Keratinocyte (primary cell): ENCODE measurements around the gene NIBAN1. TPM values are rescaled to one million over a fixed set of nuclear protein-coding genes. Genes with fewer than 3 reads are reported as not detected.

Source experiments
- DNase-seq: peaks from one replicate; pipeline ENCODE4 v3.0.0-alpha.2; 2011; ENCODE audit warnings: low read depth, missing footprints, low spot score
- FAIRE-seq: peaks from 2 replicates; lab custom pipeline; 2011; peaks lifted over from hg19 to GRCh38; lab: Jason Lieb, UNC
- H2AFZ ChIP-seq: 2 replicates; pipeline ENCODE4 v1.6.0; 2012; ENCODE audit warnings: low read length, control low read depth, inconsistent platforms; ENCODE audit not compliant: control insufficient read depth
- H3K27ac ChIP-seq: 2 replicates; pipeline ENCODE4 v1.5.1; 2011; ENCODE audit warnings: low read length; ENCODE audit not compliant: control insufficient read depth, insufficient read depth
- H3K27me3 ChIP-seq: 3 replicates; pipeline ENCODE4 v1.6.0; 2011; ENCODE audit warnings: low read length; ENCODE audit not compliant: control insufficient read depth, insufficient read depth; ENCODE audit errors: extremely low read depth
- H3K36me3 ChIP-seq, 2 experiments: 2 replicates in 1 of 2; 3 replicates in 1 of 2; pipeline ENCODE4 v1.5.1; 2011; ENCODE audit warnings: low read length in 2 of 2, mild to moderate bottlenecking in 1 of 2; ENCODE audit not compliant: control insufficient read depth in 2 of 2, insufficient read depth in 2 of 2; ENCODE audit errors: extremely low read depth in 1 of 2
- H3K4me1 ChIP-seq: 3 replicates; pipeline ENCODE4 v1.5.1; 2011; ENCODE audit warnings: low read length; ENCODE audit not compliant: control insufficient read depth, insufficient read depth; ENCODE audit errors: extremely low read depth
- H3K4me2 ChIP-seq: 3 replicates; pipeline ENCODE4 v1.6.0; 2011; ENCODE audit warnings: low read depth, low read length; ENCODE audit not compliant: control insufficient read depth, insufficient read depth; ENCODE audit errors: extremely low read depth
- H3K4me3 ChIP-seq, 3 experiments: fragments of 200-600 bp in 1 of 3; sonication (generic) in 1 of 3; 2 replicates in 2 of 3; 3 replicates in 1 of 3; pipeline ENCODE4 v1.5.1; 2011 to 2016; ENCODE audit warnings: low read length in 3 of 3, mild to moderate bottlenecking in 3 of 3, control low read depth in 2 of 3, inconsistent platforms in 1 of 3, low read depth in 1 of 3, mixed read lengths in 1 of 3, mixed run types in 1 of 3, moderate library complexity in 1 of 3; ENCODE audit not compliant: control insufficient read depth in 2 of 3, insufficient read depth in 2 of 3; ENCODE audit errors: extremely low read depth in 1 of 3
- H3K79me2 ChIP-seq: 2 replicates; pipeline ENCODE4 v1.6.0; 2012; ENCODE audit warnings: low read length; ENCODE audit not compliant: control insufficient read depth, insufficient read depth
- H3K9ac ChIP-seq: 3 replicates; pipeline ENCODE4 v1.6.0; 2011; ENCODE audit warnings: low read length; ENCODE audit not compliant: control insufficient read depth, insufficient read depth; ENCODE audit errors: extremely low read depth
- H3K9me1 ChIP-seq: 3 replicates; pipeline ENCODE4 v1.6.0; 2011; ENCODE audit warnings: low read length; ENCODE audit not compliant: control insufficient read depth, insufficient read depth; ENCODE audit errors: extremely low read depth
- H3K9me3 ChIP-seq: 2 replicates; pipeline ENCODE4 v1.5.1; 2012; ENCODE audit warnings: low read depth, low read length; ENCODE audit not compliant: control insufficient read depth
- H4K20me1 ChIP-seq: 3 replicates; pipeline ENCODE4 v1.6.0; 2011; ENCODE audit warnings: low read length; ENCODE audit not compliant: control insufficient read depth, insufficient read depth; ENCODE audit errors: extremely low read depth
- EZH2 ChIP-seq: IDR thresholded peaks from one replicate; pipeline ENCODE4 v1.6.1; 2012; ENCODE audit warnings: inconsistent platforms, mild to moderate bottlenecking, low read length, moderate library complexity
- dilution Hi-C: fragments of 300-500 bp; cut with MboI; formaldehyde crosslinking; loops from one replicate; pipeline ENCODE4 v1.7.0; 2020; ENCODE audit warnings: low sequenced_read_pairs; ENCODE audit not compliant: extremely low pct_ligation_motif_present
- polyA plus RNA-seq, 5 experiments: library from polyadenylated mRNA; depleted of rRNA in 3 of 5; stranded (reverse) in 3 of 5; stranded (forward) in 1 of 5; unstranded in 1 of 5; fragments of >200 nt; gene quantifications; 1 replicate in 1 of 5; 2 replicates in 3 of 5; 3 replicates in 1 of 5; pipeline versions ENCODE4 v1.2.1 to v1.2.3, GENCODE V29; 2011 to 2012; ENCODE audit warnings: missing spikeins in 2 of 5, low read depth in 1 of 5, low replicate concordance in 1 of 5
- TF ChIP-seq, protein P1 (sequence below), 3 experiments: IDR thresholded peaks in 1 of 3; conservative IDR thresholded peaks in 1 of 3; optimal IDR thresholded peaks in 1 of 3; 2 replicates in 2 of 3; 3 replicates in 1 of 3; pipeline versions ENCODE3 to v1.5.1; 2011; ENCODE audit warnings: low read length in 3 of 3, mild to moderate bottlenecking in 3 of 3, moderate library complexity in 2 of 3, control low read depth in 1 of 3, inconsistent platforms in 1 of 3; ENCODE audit not compliant: insufficient read depth in 2 of 3; ENCODE audit errors: extremely low read depth in 1 of 3

NIBAN1 gene
- polyA plus RNA-seq, 1 donor (not counting 4 experiments of a cell fraction or from before 2014, with no cell fraction given): 10.6 TPM

DNA sequence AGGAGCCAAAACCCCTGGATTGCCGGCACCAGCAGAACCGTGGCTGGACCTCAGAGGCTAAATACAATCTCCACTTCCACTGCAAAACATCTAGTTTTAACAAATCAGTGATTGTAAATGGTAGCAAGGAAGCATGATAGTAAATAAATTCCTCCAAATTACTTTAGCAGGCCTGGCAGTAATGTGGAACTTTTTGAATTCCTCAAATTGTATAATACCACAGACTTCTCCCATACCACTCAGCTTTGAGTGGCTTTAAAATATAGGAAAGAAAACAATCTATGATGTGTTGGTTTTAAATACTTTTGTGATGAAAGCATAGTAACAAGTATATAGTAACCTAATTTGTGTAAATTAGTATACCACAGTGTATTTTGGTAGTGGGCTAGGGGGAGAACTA lies 34.1 kb downstream of the NIBAN1 start:
- Histone ChIP-seq H3K79me2 (no peaks in the 10 kb centered on the region), H3K9me3 (no peaks in the 10 kb centered on the region), H3K27me3 (no peaks in the 10 kb centered on the region), H3K36me3 (no peaks in the 10 kb centered on the region), H3K9me1 (no peaks in the 10 kb centered on the region), H3K9ac (no peak overlapping the region), H3K4me3 (no peak overlapping the region), H2AFZ (no peak overlapping the region), H3K4me2 (no peak overlapping the region), H3K27ac (no peak overlapping the region), H4K20me1 (no peaks in the 10 kb centered on the region), H3K4me1 (peaks cover 4% of the 10 kb centered on the region)
- no peak for FAIRE-seq
- no peak for DNase-seq
- dilution Hi-C loops: no loop called here
- TF ChIP-seq, protein P1, sequence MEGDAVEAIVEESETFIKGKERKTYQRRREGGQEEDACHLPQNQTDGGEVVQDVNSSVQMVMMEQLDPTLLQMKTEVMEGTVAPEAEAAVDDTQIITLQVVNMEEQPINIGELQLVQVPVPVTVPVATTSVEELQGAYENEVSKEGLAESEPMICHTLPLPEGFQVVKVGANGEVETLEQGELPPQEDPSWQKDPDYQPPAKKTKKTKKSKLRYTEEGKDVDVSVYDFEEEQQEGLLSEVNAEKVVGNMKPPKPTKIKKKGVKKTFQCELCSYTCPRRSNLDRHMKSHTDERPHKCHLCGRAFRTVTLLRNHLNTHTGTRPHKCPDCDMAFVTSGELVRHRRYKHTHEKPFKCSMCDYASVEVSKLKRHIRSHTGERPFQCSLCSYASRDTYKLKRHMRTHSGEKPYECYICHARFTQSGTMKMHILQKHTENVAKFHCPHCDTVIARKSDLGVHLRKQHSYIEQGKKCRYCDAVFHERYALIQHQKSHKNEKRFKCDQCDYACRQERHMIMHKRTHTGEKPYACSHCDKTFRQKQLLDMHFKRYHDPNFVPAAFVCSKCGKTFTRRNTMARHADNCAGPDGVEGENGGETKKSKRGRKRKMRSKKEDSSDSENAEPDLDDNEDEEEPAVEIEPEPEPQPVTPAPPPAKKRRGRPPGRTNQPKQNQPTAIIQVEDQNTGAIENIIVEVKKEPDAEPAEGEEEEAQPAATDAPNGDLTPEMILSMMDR (optimal IDR thresholded peaks at IDR 0.05 in 1 of 3, IDR thresholded peaks at IDR 0.05 in 1 of 3, conservative IDR thresholded peaks at IDR 0.05 in 1 of 3; ENCODE audit: extremely low read depth in 1 of 3, insufficient read depth in 2 of 3, low read length in 3 of 3): no peak
- TF ChIP-seq EZH2: no peak

DNA sequence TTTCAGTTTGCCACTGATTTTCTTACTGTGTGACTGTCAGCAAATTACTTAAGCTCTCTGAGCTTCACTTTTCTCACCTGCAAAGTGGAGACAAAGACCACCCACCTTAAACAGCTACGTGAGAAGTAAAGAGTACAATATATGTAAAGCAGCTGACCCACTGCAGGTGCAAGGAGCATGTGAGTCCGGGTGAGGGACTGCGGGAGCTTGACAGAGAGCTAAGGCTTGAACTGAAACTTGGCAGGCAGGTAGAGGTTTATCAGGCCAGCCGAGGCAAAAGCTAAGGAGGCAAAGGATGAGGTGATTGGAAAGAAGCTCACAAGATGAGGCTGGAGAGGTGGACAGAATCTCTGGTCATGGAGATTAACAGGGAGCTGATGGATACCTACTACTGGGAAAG lies 36.6 kb downstream of the NIBAN1 start:
- TF ChIP-seq EZH2: no peak
- TF ChIP-seq, protein P1 (optimal IDR thresholded peaks at IDR 0.05 in 1 of 3, IDR thresholded peaks at IDR 0.05 in 1 of 3, conservative IDR thresholded peaks at IDR 0.05 in 1 of 3; ENCODE audit: extremely low read depth in 1 of 3, insufficient read depth in 2 of 3, low read length in 3 of 3): no peak
- Histone ChIP-seq H3K27ac (no peak overlapping the region), H3K9me1 (no peaks in the 10 kb centered on the region), H2AFZ (no peak overlapping the region), H3K4me2 (no peak overlapping the region), H3K27me3 (no peaks in the 10 kb centered on the region), H3K9ac (no peak overlapping the region), H3K4me3 (no peak overlapping the region), H3K36me3 (no peaks in the 10 kb centered on the region), H4K20me1 (no peaks in the 10 kb centered on the region), H3K79me2 (no peaks in the 10 kb centered on the region), H3K9me3 (no peaks in the 10 kb centered on the region), H3K4me1 (no peaks in the 10 kb centered on the region)
- DNase-seq (no peak), FAIRE-seq (peak; percentile 39)
- dilution Hi-C loops: no loop called here
